ENCODE results near the gene PRDX3.
"Not testable (repeated sequence)": the region's sequence is repeated elsewhere in the genome, so short reads cannot be mapped to it uniquely, and the experiment has no call there.

Gene PRDX3

DNA sequence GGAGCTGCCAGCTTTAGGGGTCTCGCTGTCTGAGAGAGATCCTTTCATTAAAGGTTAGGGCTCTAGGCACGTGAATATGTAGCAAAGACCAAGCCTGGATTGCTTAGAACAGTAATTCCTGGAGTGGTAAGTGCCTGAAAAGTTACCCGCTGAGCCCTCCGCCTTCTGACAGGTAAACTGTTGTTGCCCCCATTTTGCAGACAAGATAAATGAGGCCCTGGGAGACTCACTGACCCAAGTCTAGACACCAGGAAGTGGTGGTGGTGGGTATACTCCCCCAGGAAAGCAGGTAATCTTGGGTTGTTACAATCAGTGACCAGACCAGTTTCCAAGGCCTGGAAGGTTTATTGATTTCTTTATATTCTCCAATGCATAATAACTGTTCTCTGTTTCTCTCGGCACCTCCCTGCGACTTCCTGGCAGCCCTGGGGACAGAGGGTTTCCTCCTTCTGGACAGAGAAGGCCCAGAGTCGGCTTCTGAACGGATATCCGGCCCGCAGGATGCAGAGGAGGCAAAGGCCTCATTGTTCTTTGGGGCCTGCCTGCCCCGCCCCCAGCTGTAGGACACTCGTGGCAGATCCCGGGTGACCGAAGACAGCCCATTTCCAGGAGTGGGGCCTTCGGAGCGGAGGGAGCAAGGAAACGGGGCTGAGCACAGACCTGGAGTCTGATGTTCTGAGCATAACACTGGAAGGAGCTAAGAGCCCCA is 27.4 kb upstream of the PRDX3 start:
- no peak for FAIRE-seq

GRCh38 chr10:119203006-119203405 is 24.4 kb upstream of the PRDX3 start:
- FAIRE-seq = no peak

GRCh38 chr10:119201233-119201632 is 22.6 kb upstream of the PRDX3 start:
- no peak for FAIRE-seq

DNA sequence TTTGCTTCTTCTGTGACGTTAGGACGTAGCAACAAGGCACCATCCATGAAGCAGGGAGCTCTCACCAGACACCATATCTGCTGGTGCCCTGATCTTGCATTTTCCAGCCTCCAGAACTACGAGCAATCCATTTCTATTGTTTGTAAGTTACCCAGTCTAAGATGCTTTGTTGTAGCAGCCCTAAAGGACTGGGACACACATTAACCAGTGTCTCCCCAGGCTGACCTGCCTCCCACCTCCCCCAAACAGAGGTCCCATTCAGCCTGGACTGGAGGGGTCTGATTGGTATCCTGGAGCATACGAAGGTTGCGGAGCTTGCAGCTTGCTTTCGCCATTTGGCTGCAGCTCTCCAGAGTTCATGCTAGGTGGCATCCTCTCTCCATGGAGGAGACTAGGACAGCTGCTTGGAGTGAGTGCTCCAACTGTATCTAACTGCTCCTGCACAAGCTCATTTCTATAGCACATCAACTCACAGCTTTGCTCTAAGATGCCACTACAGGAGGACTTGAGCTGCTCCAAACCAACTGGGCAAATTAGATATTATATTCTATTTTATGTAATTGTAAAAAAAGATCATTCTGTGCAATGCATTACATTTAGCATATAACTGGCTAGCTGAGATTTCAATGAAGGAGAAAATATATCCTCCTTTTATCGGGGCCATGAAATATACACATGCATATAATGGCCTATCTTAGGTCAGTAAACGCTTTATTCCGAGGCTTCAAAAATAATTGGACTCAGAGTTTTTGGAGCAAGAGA is 20.8 kb upstream of the PRDX3 start:
- FAIRE-seq = no peak

DNA sequence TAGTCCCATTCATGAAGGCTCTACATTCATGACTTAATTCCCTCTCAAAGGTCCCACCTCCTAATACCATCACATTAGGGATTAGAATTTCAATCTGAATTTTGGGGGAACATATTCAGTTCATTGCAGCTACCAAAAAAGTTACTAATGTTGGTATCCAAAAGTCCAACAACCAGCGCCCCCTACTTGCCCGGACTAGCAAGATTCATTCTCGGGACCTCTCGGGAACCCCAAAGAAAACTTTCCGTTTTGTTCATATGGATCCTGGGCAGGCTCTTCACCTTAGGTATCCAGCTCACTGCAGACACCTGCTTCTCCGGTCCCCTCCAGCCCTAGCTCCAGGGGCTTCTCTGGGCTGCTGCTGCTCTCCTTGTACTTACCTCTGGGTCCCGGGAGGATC is 19.8 kb upstream of the PRDX3 start:
- no peak for FAIRE-seq

- FAIRE-seq = no peak
Measured at GRCh38 chr10:119197921-119198320, 19.3 kb upstream of the PRDX3 start.

GRCh38 chr10:119191881-119192280 is 13.3 kb upstream of the PRDX3 start:
- FAIRE-seq = no peak

- no peak for FAIRE-seq
Measured at GRCh38 chr10:119190954-119191785, 12.6 kb upstream of the PRDX3 start.

- no peak for FAIRE-seq
Measured at GRCh38 chr10:119190353-119190752, 11.7 kb upstream of the PRDX3 start.

- no peak for FAIRE-seq
Measured at GRCh38 chr10:119189811-119190282, 11.2 kb upstream of the PRDX3 start.

DNA sequence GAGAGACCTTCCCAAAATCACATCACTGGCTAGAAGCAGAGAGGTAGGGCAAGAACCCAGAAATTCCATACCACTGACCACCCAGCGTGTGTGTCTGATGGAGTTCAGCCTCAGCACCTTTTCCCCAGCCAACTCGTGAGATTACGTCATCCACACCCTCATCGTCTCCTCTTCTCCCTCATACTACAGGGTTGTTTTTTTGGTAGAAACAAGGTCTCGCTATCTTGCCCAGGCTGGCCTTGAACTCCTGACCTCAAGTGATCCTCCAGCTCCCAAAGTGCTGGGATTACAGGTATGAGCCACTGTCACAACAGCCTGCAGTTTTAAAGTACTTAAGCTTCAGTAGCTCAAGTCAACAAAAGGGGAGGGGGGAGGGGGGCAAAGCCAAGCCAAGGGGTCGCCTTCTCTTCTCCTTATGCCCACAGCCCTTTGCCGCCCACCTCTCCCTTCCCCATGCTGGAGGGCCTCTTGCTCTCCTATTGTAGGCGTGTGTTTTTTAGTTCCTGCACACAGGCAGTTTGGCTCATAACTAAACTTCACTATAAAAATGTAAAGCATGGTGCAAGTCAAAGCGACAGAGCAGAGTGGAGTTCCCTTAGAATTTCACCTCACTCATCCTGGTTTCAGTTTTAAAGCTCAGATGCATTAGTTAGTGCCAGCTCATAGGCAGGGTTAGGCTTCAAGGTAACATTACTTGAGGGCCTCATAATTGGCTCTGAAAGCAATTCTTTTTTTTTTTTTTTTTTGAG is 5.2 kb upstream of the PRDX3 start:
- no peak for FAIRE-seq

GRCh38 chr10:119180850-119181400 is 2.3 kb upstream of the PRDX3 start:
- not testable (repeated sequence) for FAIRE-seq

DNA sequence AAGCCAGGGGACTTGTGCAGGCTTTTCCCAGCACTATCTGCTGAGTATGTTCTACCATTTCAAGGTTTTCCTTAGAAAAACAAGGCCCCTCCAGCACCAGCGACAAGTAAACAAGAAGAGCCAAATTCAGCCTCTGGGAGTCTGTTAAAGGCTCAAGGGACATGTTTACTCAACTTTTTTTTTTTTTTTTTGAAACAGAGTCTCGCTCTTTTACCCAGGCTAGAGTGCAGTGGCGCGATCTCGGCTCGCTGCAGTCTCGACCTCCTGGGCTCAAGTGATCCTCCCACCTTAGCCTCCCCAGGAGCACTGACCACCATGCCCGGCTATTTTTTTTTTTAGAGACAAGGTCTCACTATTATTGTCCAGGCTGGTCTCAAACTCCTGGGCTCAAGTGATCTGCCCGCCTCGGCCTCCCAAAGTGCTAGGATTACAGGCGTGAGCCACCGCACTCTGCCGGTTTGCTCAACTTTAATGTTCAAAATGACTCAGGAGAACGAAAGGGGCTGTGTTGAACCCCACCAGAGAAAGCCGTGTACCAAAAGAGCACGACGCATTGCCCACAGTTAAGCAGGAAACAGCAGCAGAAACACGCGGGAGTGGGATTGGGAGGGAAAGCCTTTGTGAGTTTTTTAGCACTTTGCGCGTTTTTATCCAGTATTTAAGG is 772 bp downstream of the PRDX3 start:
- no peak for FAIRE-seq

- FAIRE-seq = no peak
Measured at GRCh38 chr10:119176166-119176565, 2.4 kb downstream of the PRDX3 start.

DNA sequence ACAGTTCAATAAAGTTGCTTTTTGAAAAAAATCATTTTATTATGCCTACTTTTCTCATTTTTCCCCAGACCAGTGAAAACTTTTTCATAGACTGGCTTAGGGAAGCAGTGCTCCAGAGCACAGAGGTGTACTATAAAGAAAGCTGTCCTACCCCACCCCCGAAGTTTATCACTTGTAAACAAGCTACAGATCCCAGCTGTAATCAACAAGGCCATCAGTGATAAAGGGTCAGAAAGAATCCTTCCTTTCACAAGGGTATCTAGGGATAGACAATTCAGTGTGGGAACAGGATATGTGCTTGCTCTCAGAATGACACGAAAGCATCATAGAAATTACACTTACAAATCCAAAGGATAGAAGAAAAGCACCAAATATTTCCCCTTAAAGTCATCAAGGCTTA is 4.5 kb downstream of the PRDX3 start:
- no peak for FAIRE-seq

DNA sequence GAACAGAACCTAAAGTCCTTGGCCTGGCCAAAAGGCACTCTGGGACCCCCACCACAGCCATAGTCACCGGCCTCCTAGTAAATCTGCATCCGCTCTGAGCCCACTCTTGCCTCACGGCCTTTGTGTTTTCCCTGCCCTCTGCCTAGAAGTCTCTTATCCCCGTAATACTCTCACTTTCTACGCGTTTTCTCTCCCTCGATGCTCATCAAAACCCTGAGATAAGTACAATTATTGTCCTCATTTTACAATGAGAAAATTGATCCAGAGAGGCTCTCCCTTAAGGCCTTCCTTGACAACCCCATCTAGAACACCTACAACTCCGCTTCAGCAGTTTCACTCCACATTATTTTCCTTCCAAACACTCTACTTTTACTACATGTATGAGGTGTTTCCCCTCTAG is 11.6 kb downstream of the PRDX3 start:
- no peak for FAIRE-seq

DNA sequence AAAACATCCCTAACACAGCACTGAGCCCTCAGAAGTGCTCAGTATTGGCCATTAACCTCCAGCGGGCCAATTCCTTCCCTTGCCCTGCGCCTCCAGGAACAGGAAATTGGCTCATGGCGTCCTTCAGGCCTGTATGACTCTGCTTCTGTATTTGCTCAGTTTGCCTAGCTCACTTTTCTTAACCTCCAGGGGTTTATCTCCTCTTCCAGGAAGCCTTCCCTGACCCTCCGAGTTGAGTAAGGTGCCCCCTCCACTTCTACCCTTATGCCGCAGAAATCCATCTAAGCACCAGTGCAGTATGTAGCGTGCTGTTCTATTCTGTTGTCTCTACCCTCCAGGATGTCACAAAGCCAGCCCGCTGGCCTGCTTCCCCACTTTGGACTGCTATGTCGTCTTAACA is 12.0 kb downstream of the PRDX3 start:
- FAIRE-seq = no peak

- no peak for FAIRE-seq
Measured at GRCh38 chr10:119166118-119166500, 12.5 kb downstream of the PRDX3 start.

GRCh38 chr10:119165171-119166117 is 13.2 kb downstream of the PRDX3 start, which contains the start of gene SFXN4:
Gene SFXN4 (minus strand): TSS chr10:119165714. CDS start chr10:119165647, 67 bp downstream.
- no peak for FAIRE-seq

- FAIRE-seq = no peak
Measured at GRCh38 chr10:119162452-119163092, 16.0 kb downstream of the PRDX3 start.
